GM19025 (cell line): Measurements from ENCODE around the gene COTL1.
"Not testable (repeated sequence)": the region's sequence is repeated elsewhere in the genome, so short reads cannot be mapped to it uniquely, and the experiment has no call there.

Source experiments
- ATAC-seq: cut with Tn5 transposase; IDR thresholded peaks from one replicate; pipeline ENCODE4 v1.9.1; 2021; ENCODE audit warnings: mild to moderate bottlenecking, low read depth, moderate library complexity; ENCODE audit not compliant: unreplicated experiment

COTL1 gene

GRCh38 chr16:84535408-84535807 is 82.5 kb downstream of the COTL1 start:
- no peak for ATAC-seq

- no peak for ATAC-seq
Measured at GRCh38 chr16:84534815-84535214, 83.1 kb downstream of the COTL1 start.

- no peak for ATAC-seq
Measured at GRCh38 chr16:84532855-84533486, 84.9 kb downstream of the COTL1 start.

- ATAC-seq = no peak
Measured at GRCh38 chr16:84532291-84532724, 85.6 kb downstream of the COTL1 start.

GRCh38 chr16:84531671-84532111 is 86.2 kb downstream of the COTL1 start:
- no peak for ATAC-seq

GRCh38 chr16:84530590-84530989 is 87.3 kb downstream of the COTL1 start:
- no peak for ATAC-seq

GRCh38 chr16:84529607-84530006 is 88.3 kb downstream of the COTL1 start:
- ATAC-seq = no peak

- ATAC-seq = no peak
Measured at GRCh38 chr16:84528322-84528721, 89.6 kb downstream of the COTL1 start.

- ATAC-seq = no peak
Measured at GRCh38 chr16:84527532-84528269, 90.2 kb downstream of the COTL1 start.

GRCh38 chr16:84526794-84527531 is 90.9 kb downstream of the COTL1 start:
- ATAC-seq = no peak

GRCh38 chr16:84524941-84525581 is 92.8 kb downstream of the COTL1 start:
- not testable (repeated sequence) for ATAC-seq

- ATAC-seq = no peak
Measured at GRCh38 chr16:84524346-84524920, 93.4 kb downstream of the COTL1 start.

GRCh38 chr16:84521497-84521770 is 96.4 kb downstream of the COTL1 start:
- no peak for ATAC-seq

- no peak for ATAC-seq
Measured at GRCh38 chr16:84520725-84521496, 97.0 kb downstream of the COTL1 start.

- ATAC-seq = no peak
Measured at GRCh38 chr16:84519855-84520254, 98.0 kb downstream of the COTL1 start.

- no peak for ATAC-seq
Measured at GRCh38 chr16:84518804-84519341, 99.0 kb downstream of the COTL1 start.

GRCh38 chr16:84518220-84518619 is 99.7 kb downstream of the COTL1 start:
- not testable (repeated sequence) for ATAC-seq

- ATAC-seq = no peak
Measured at GRCh38 chr16:84517366-84517765, 100.5 kb downstream of the COTL1 start.
